GM12878 (cell line): ENCODE data around the gene P2RX1. TPM values are rescaled to one million over a fixed set of nuclear protein-coding genes. Genes with fewer than 3 reads are reported as not detected.
A peak's percentile ranks its signal among the peaks of the same experiment; 100 is the strongest.

Experiments used
- ATAC-seq: fragments of 200-7000 bp; cut with Tn5 transposase; 3 replicates; pipeline ENCODE4 v1.9.1; 2020; ENCODE audit warnings: mild to moderate bottlenecking, moderate library complexity
- BruUV-seq: library from RNA; stranded (reverse); fragments of 400-500 nt; replicated peaks from 2 replicates; lab custom pipeline; 2021; lab: Mats Ljungman, UMichigan
- CTCF ChIA-PET: fragments of 300-600 bp; sonication (Branson Sonifier 250); formaldehyde crosslinking; extraction: SDS; loops from one replicate; lab custom pipeline; 2021; ENCODE audit warnings: inconsistent platforms; lab: Yijun Ruan, JAX
- POLR2A ChIA-PET: fragments of 350-600 bp; formaldehyde crosslinking; extraction: SDS; loops from one replicate; lab custom pipeline; 2021; ENCODE audit warnings: inconsistent platforms; lab: Charles Lee
- RAD21 ChIA-PET: fragments of 300-600 bp; sonication (Branson Sonifier 250); formaldehyde crosslinking; loops from one replicate; lab custom pipeline; 2023; ENCODE audit warnings: antibody characterized with exemption; ENCODE audit not compliant: unreplicated experiment; lab: Charles Lee
- SMC1A ChIA-PET: fragments of 300-600 bp; sonication (Branson Sonifier 250); formaldehyde crosslinking; loops from one replicate; lab custom pipeline; 2023; ENCODE audit not compliant: unreplicated experiment, uncharacterized antibody; lab: Charles Lee
- DNase-seq: peaks from one replicate; pipeline ENCODE4 v3.0.0-alpha.2; 2011; ENCODE audit warnings: low read depth, low spot score
- FAIRE-seq: peaks from 3 replicates; lab custom pipeline; 2011; peaks lifted over from hg19 to GRCh38; lab: Jason Lieb, UNC
- H2AFZ ChIP-seq: 2 replicates; pipeline ENCODE4 v1.6.0; 2011; ENCODE audit warnings: low read depth, low read length, control low read depth; ENCODE audit not compliant: control insufficient read depth
- H3K27ac ChIP-seq: 2 replicates; pipeline ENCODE4 v1.5.1; 2011; ENCODE audit warnings: control low read depth; ENCODE audit not compliant: control insufficient read depth, insufficient read depth
- H3K27me3 ChIP-seq, 2 experiments: replicated peaks in 1 of 2; 2 replicates each; pipeline versions ENCODE4 v1.6.0 to v1.6.1; 2011; ENCODE audit warnings: low read length in 1 of 2; ENCODE audit not compliant: control insufficient read depth in 2 of 2, insufficient read depth in 2 of 2
- H3K36me3 ChIP-seq, 2 experiments: 2 replicates each; pipeline ENCODE4 v1.5.1; 2011; ENCODE audit warnings: low read length in 1 of 2; ENCODE audit not compliant: control insufficient read depth in 2 of 2, insufficient read depth in 2 of 2
- H3K4me1 ChIP-seq: 2 replicates; pipeline ENCODE4 v1.6.1; 2011; ENCODE audit warnings: mild to moderate bottlenecking, low read length, moderate library complexity, mixed read lengths; ENCODE audit not compliant: control insufficient read depth, insufficient read depth
- H3K4me2 ChIP-seq: 2 replicates; pipeline ENCODE4 v1.6.0; 2011; ENCODE audit warnings: control low read depth; ENCODE audit not compliant: control insufficient read depth, insufficient read depth
- H3K4me3 ChIP-seq: fragments of 200-600 bp; sonication (generic); 2 replicates; pipeline ENCODE4 v1.5.1; 2016
- H3K79me2 ChIP-seq: 2 replicates; pipeline ENCODE4 v1.6.0; 2011; ENCODE audit warnings: low read length; ENCODE audit not compliant: control insufficient read depth, insufficient read depth
- H3K9ac ChIP-seq: 2 replicates; pipeline ENCODE4 v1.8.0; 2011; ENCODE audit warnings: low read length, control low read depth, mixed read lengths; ENCODE audit not compliant: control insufficient read depth, insufficient read depth
- H3K9me3 ChIP-seq: replicated peaks from 3 replicates; pipeline ENCODE4 v1.5.1; 2011; ENCODE audit warnings: mild to moderate bottlenecking, low read length; ENCODE audit not compliant: control insufficient read depth, insufficient read depth
- H4K20me1 ChIP-seq: 2 replicates; pipeline ENCODE4 v1.6.0; 2011; ENCODE audit not compliant: control insufficient read depth, insufficient read depth
- BCLAF1 ChIP-seq: fragments of 450-650 bp; IDR thresholded peaks from 2 replicates; pipeline ENCODE4 v1.6.1; 2017; ENCODE audit warnings: antibody characterized with exemption, mild to moderate bottlenecking, moderate library complexity
- CBX5 ChIP-seq: sonication (generic); IDR thresholded peaks from 2 replicates; pipeline ENCODE4 v1.6.1; 2016; ENCODE audit warnings: low read depth, moderate library complexity, mild to moderate bottlenecking, inconsistent platforms
- HDAC6 ChIP-seq: fragments of 200-600 bp; sonication (generic); IDR thresholded peaks from one replicate; pipeline ENCODE4 v1.8.0; 2017; ENCODE audit warnings: antibody characterized with exemption; ENCODE audit not compliant: unreplicated experiment
- IRF5 ChIP-seq: fragments of 450-650 bp; IDR thresholded peaks from 2 replicates; pipeline ENCODE4 v1.6.1; 2017; ENCODE audit warnings: borderline replicate concordance
- JUNB ChIP-seq: IDR thresholded peaks from 2 replicates; pipeline ENCODE4 v1.6.1; 2016; ENCODE audit warnings: antibody characterized with exemption, mild to moderate bottlenecking
- MTA3 ChIP-seq: IDR thresholded peaks from 2 replicates; pipeline ENCODE4 v1.6.1; 2012; ENCODE audit warnings: low read length, inconsistent platforms, borderline replicate concordance
- MXI1 ChIP-seq: fragments of 150-350 bp; IDR thresholded peaks from 2 replicates; pipeline ENCODE4 v1.6.1; 2011; ENCODE audit warnings: low read depth, mild to moderate bottlenecking, inconsistent platforms, low read length, improper control_type of control experiment
- MYC ChIP-seq: IDR thresholded peaks from 2 replicates; pipeline ENCODE4 v1.6.1; 2011; ENCODE audit warnings: mild to moderate bottlenecking, low read length, moderate library complexity, inconsistent platforms; ENCODE audit not compliant: insufficient read depth, insufficient replicate concordance, insufficient read length, severe bottlenecking
- NFIC ChIP-seq: IDR thresholded peaks from 2 replicates; pipeline ENCODE4 v1.6.1; 2012; ENCODE audit warnings: low read depth, mild to moderate bottlenecking, inconsistent platforms, low read length, moderate library complexity
- POLR2A ChIP-seq: IDR thresholded peaks from 2 replicates; pipeline ENCODE4 v1.6.1; 2011; ENCODE audit warnings: low read depth, mild to moderate bottlenecking, low read length
- REST ChIP-seq: IDR thresholded peaks from 2 replicates; pipeline ENCODE4 v1.6.1; 2012; ENCODE audit warnings: mild to moderate bottlenecking, low read depth, low read length
- SMAD5 ChIP-seq: IDR thresholded peaks from 2 replicates; pipeline ENCODE4 v1.6.1; 2016; ENCODE audit warnings: antibody characterized with exemption, low read depth
- SREBF2 ChIP-seq: IDR thresholded peaks from 2 replicates; pipeline ENCODE4 v1.6.1; 2012; ENCODE audit warnings: mild to moderate bottlenecking, low read length
- STAT1 ChIP-seq: fragments of 450-650 bp; conservative IDR thresholded peaks from 2 replicates; pipeline ENCODE4 v1.6.1; 2014; ENCODE audit warnings: antibody characterized with exemption, mild to moderate bottlenecking
- USF1 ChIP-seq: IDR thresholded peaks from 2 replicates; pipeline ENCODE4 v1.6.1; 2011; ENCODE audit warnings: borderline replicate concordance, low read depth, mild to moderate bottlenecking, moderate library complexity, mixed read lengths, low read length; ENCODE audit not compliant: insufficient read depth; ENCODE audit errors: extremely low read length
- WGBS: methylation state at CpG from one replicate; pipeline ENCODE4 v1.1.6; 2016; ENCODE audit warnings: low lambda C conversion rate; ENCODE audit not compliant: insufficient replicate concordance, insufficient coverage; ENCODE audit errors: missing lambda C conversion rate; 5-methylcytosine and 5-hydroxymethylcytosine counted together
- in situ Hi-C: fragments of 300-500 bp; cut with MboI; formaldehyde crosslinking; loops from 9 replicates; pipeline ENCODE4 v1.14.3; 2018; ENCODE audit warnings: mixed read lengths
- intact Hi-C: fragments of 100-400 bp; cut with micrococcal nuclease; formaldehyde crosslinking; loops from one replicate; pipeline ENCODE4 v1.14.2; 2022; ENCODE audit not compliant: unreplicated experiment
- polyA plus RNA-seq, 11 experiments: library from polyadenylated mRNA; depleted of rRNA in 4 of 11; unstranded in 6 of 11; stranded (reverse) in 5 of 11; fragments of >200 nt; fragmentation: Nextera tagmentation in 4 of 11; fragmentation: Illumina TruSeq in 1 of 11; extraction: Ambion mirVana in 4 of 11; extraction: Trizol in 1 of 11; gene quantifications; 1 replicate in 1 of 11; 2 replicates in 10 of 11; pipeline versions ENCODE4 v1.2.1 to v1.2.3, GENCODE V29; 2011 to 2016; ENCODE audit warnings: inconsistent platforms in 2 of 11, missing spikeins in 2 of 11, low read depth in 1 of 11
- total RNA-seq, 4 experiments: library from RNA; depleted of rRNA in 3 of 4; stranded (reverse); fragments of >200 nt in 3 of 4; fragmentation: Illumina TruSeq in 1 of 4; extraction: Trizol in 1 of 4; gene quantifications; 2 replicates each; pipeline versions ENCODE4 v1.2.1 to v1.2.3, GENCODE V29; 2013 to 2021

P2RX1 gene
- total and polyA plus RNA-seq, 10 of the 15 experiments (the other 5 are each of a cell fraction or from before 2014, with no cell fraction given), result 0.12 to 6.2 (median 3.4) TPM

- Histone ChIP-seq H3K27ac (no peak overlapping the region), H3K79me2 (peaks cover 46% of the 10 kb centered on the region), H3K4me1 (peaks cover 30% of the 10 kb centered on the region), H3K4me2 (peak overlapping the region; percentile 97; the same call in 1 of the 2 replicates), H2AFZ (no peak overlapping the region), H3K9me3 (no peaks in the 10 kb centered on the region), H3K4me3 (no peak overlapping the region), H3K36me3 (peaks cover 1 to 9% of the 10 kb centered on the region in 2 experiments; a peak in 2 of 4 replicates), H3K27me3 (no peaks in the 10 kb centered on the region), H3K9ac (no peak overlapping the region), H4K20me1 (no peaks in the 10 kb centered on the region; the same call in 1 of the 2 replicates)
- 95% methylated on average over 14 of the region's 14 CpGs for WGBS
- ChIA-PET SMC1A (no interaction called here), CTCF (no interaction called here), RAD21 (interaction anchor here (1.2 to 4.3 kb wide), 2 partner anchors 46 to 222 kb away, joined by 3 to 26 read pairs; no protein-coding TSS in a partner anchor), POLR2A (no interaction called here)
- no peak for FAIRE-seq
- DNase-seq, result no peak
- no TSS peak for BruUV-seq
- ATAC-seq, result no peak
- in situ Hi-C loops (no loop called here), intact Hi-C loops (loop anchor here (5.0 kb wide), 2 partner anchors 42 to 48 kb away; no protein-coding TSS in a partner anchor)
- TF ChIP-seq SMAD5 (no peak), JUNB (no peak), REST (no peak), MYC (no peak), SREBF2 (no peak), IRF5 (no peak), CBX5 (no peak), POLR2A (no peak), STAT1 (no peak), MTA3 (no peak), HDAC6 (no peak), NFIC (no peak), MXI1 (no peak), USF1 (no peak), BCLAF1 (no peak)
Measured at GRCh38 chr17:3959921-3960601, 43.8 kb upstream of the P2RX1 start.
